Mesodermal cell (in vitro differentiated cells): ENCODE measurements around the gene ZRANB2.

Experiments used
- H3K27ac ChIP-seq: 2 replicates; pipeline ENCODE4 v1.7.0; 2013; ENCODE audit warnings: mild to moderate bottlenecking, low read depth, low read length, moderate library complexity; ENCODE audit not compliant: severe bottlenecking
- H3K36me3 ChIP-seq: 2 replicates; pipeline ENCODE4 v1.7.1; 2013; ENCODE audit warnings: mild to moderate bottlenecking, low read length, moderate library complexity; ENCODE audit not compliant: control insufficient read depth, insufficient read depth
- H3K4me1 ChIP-seq: one replicate; pipeline ENCODE4 v1.7.1; 2013; ENCODE audit warnings: mild to moderate bottlenecking, low read length; ENCODE audit not compliant: insufficient read depth, control insufficient read depth, poor library complexity, severe bottlenecking
- H3K4me3 ChIP-seq: 2 replicates; pipeline ENCODE4 v1.7.0; 2013; ENCODE audit warnings: low read length, control low read depth, mild to moderate bottlenecking; ENCODE audit not compliant: insufficient read depth, poor library complexity, severe bottlenecking; ENCODE audit errors: extremely low read depth
- H3K9me3 ChIP-seq: 2 replicates; pipeline ENCODE4 v1.7.1; 2013; ENCODE audit warnings: mild to moderate bottlenecking, low read length, moderate library complexity; ENCODE audit not compliant: control insufficient read depth
- WGBS, 2 experiments: methylation state at CpG; one replicate each; pipeline ENCODE4 v1.1.5; 2013; ENCODE audit warnings: missing lambda C conversion rate in 2 of 2; ENCODE audit not compliant: insufficient coverage in 2 of 2; 5-methylcytosine and 5-hydroxymethylcytosine counted together

Gene ZRANB2

GRCh38 chr1:71027991-71028390 lies 52.8 kb downstream of the ZRANB2 start:
- no peaks in the 10 kb centered on the region for H3K9me3 ChIP-seq
- H3K4me3 ChIP-seq: no peak overlapping the region
- 91 to 96% methylated on average over 7 of the region's 7 CpGs for WGBS, 2 experiments
- H3K27ac ChIP-seq: no peak overlapping the region
- no peaks in the 10 kb centered on the region for H3K4me1 ChIP-seq
- no peaks in the 10 kb centered on the region for H3K36me3 ChIP-seq

- H3K4me1 ChIP-seq: no peaks in the 10 kb centered on the region
- H3K27ac ChIP-seq: no peak overlapping the region
- H3K4me3 ChIP-seq: no peak overlapping the region
- no peaks in the 10 kb centered on the region for H3K9me3 ChIP-seq
- no peaks in the 10 kb centered on the region for H3K36me3 ChIP-seq
- 100% methylated on average over 1 of the region's 4 CpGs; no CpG with 5 or more reads in 1 of the 2 experiments for WGBS, 2 experiments
Measured at GRCh38 chr1:71026093-71026492, 54.7 kb downstream of the ZRANB2 start.

DNA sequence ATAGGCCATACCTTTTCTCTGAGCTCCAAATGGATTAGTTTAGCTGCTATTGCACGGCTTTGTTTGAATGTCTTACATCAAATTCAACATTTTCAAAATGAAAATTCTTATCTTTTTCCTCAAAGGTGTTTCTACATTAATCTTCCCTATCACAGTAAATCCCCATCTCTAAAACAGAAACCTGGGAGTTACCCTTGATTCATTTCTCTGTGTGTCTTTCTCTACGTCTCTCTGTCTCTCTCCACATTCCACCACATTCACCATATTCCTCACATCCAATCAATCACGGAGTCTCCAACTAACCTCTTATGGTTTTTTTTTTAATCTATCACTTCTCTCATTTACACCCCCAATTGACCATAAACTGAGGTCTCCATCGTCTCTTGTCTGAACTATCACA lies 57.3 kb downstream of the ZRANB2 start:
- H3K36me3 ChIP-seq: no peaks in the 10 kb centered on the region
- WGBS, 2 experiments: 72 to 81% methylated on average over 3 of the region's 4 CpGs
- no peak overlapping the region for H3K27ac ChIP-seq
- no peaks in the 10 kb centered on the region for H3K4me1 ChIP-seq
- no peak overlapping the region for H3K4me3 ChIP-seq
- H3K9me3 ChIP-seq: no peaks in the 10 kb centered on the region

- Histone ChIP-seq H3K4me3 (no peak overlapping the region), H3K4me1 (no peaks in the 10 kb centered on the region), H3K27ac (no peak overlapping the region), H3K9me3 (no peaks in the 10 kb centered on the region), H3K36me3 (no peaks in the 10 kb centered on the region)
- 50 to 72% methylated on average over 3 to 4 of the region's 7 CpGs for WGBS, 2 experiments
Measured at GRCh38 chr1:71019233-71019969, 61.4 kb downstream of the ZRANB2 start.

- no peaks in the 10 kb centered on the region for H3K36me3 ChIP-seq
- no peak overlapping the region for H3K4me3 ChIP-seq
- no peak overlapping the region for H3K27ac ChIP-seq
- H3K9me3 ChIP-seq: no peaks in the 10 kb centered on the region
- H3K4me1 ChIP-seq: no peaks in the 10 kb centered on the region
Measured at GRCh38 chr1:71018791-71019190, 62.0 kb downstream of the ZRANB2 start.

GRCh38 chr1:71015745-71016144 lies 65.1 kb downstream of the ZRANB2 start:
- no peak overlapping the region for H3K27ac ChIP-seq
- H3K9me3 ChIP-seq: no peaks in the 10 kb centered on the region
- WGBS, 2 experiments: 71 to 100% methylated on average over 1 to 2 of the region's 5 CpGs
- H3K4me3 ChIP-seq: no peak overlapping the region
- H3K4me1 ChIP-seq: no peaks in the 10 kb centered on the region
- H3K36me3 ChIP-seq: no peaks in the 10 kb centered on the region

DNA sequence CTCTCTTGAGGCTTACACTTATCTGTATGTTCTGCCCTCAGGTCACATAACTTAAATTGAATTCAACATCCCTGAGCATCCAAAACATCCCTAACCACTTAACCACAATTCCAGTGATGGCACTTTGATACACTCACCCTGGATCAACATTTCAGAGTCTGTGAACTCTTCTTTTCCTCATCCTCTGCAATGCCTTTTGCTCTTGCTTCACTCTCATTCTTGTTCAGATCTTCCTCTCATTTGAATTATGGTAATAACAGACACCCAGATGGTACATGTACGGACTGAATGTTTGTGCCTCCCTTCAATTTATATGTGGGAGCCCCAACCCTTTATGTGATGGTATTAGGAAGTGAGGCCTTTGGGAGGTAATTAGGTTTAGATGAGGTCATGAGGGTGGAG lies 66.7 kb downstream of the ZRANB2 start:
- WGBS, 2 experiments: 80% methylated on average over 1 of the region's 1 CpG; no CpG with 5 or more reads in 1 of the 2 experiments
- H3K4me3 ChIP-seq: no peak overlapping the region
- no peak overlapping the region for H3K27ac ChIP-seq
- H3K4me1 ChIP-seq: no peaks in the 10 kb centered on the region
- no peaks in the 10 kb centered on the region for H3K36me3 ChIP-seq
- H3K9me3 ChIP-seq: no peaks in the 10 kb centered on the region
